ACC112 (cell line): ENCODE results near the gene NINJ1.
A peak's percentile ranks its signal among the peaks of the same experiment; 100 is the strongest.

Experiments used
- H2AFZ ChIP-seq: fragments of 200-600 bp; sonication (generic); one replicate; pipeline ENCODE4 v1.6.0; 2017; ENCODE audit warnings: antibody characterized with exemption, low read length; ENCODE audit not compliant: unreplicated experiment
- H3K27ac ChIP-seq: fragments of 200-600 bp; sonication (generic); 2 replicates; pipeline ENCODE4 v1.5.1; 2014; ENCODE audit warnings: low read depth, mild to moderate bottlenecking, antibody characterized with exemption, low read length, moderate library complexity
- H3K27me3 ChIP-seq: fragments of 200-600 bp; sonication (generic); 2 replicates; pipeline ENCODE4 v1.6.1; 2014; ENCODE audit warnings: mild to moderate bottlenecking, antibody characterized with exemption, low read length, moderate library complexity, mixed read lengths; ENCODE audit not compliant: insufficient read depth
- H3K36me3 ChIP-seq: fragments of 200-600 bp; sonication (generic); 2 replicates; pipeline ENCODE4 v1.6.1; 2016; ENCODE audit warnings: mild to moderate bottlenecking, antibody characterized with exemption, low read length, moderate library complexity, mixed read lengths; ENCODE audit not compliant: insufficient read depth
- H3K4me1 ChIP-seq: fragments of 200-600 bp; sonication (generic); one replicate; pipeline ENCODE4 v1.6.1; 2016; ENCODE audit warnings: low read length, mixed read lengths; ENCODE audit not compliant: insufficient read depth, unreplicated experiment, control insufficient read depth
- H3K4me3 ChIP-seq: fragments of 200-600 bp; sonication (generic); 2 replicates; pipeline ENCODE4 v1.5.1; 2014; ENCODE audit warnings: mild to moderate bottlenecking, low read depth, low read length
- H3K79me2 ChIP-seq: fragments of 200-600 bp; sonication (generic); one replicate; pipeline ENCODE4 v1.6.0; 2016; ENCODE audit warnings: low read length; ENCODE audit not compliant: control insufficient read depth, unreplicated experiment, insufficient read depth

The NINJ1 gene

GRCh38 chr9:93126151-93126781 is 7.8 kb downstream of the NINJ1 start:
- Histone ChIP-seq H3K27me3 (no peaks in the 10 kb centered on the region), H3K4me1 (peaks cover 16% of the 10 kb centered on the region), H3K4me3 (no peak overlapping the region), H3K27ac (no peak overlapping the region), H2AFZ (no peak overlapping the region), H3K36me3 (no peaks in the 10 kb centered on the region), H3K79me2 (peaks cover under 1% of the 10 kb centered on the region)

GRCh38 chr9:93125331-93125894 is 8.6 kb downstream of the NINJ1 start:
- H3K27me3 ChIP-seq, result no peaks in the 10 kb centered on the region
- H3K79me2 ChIP-seq, result no peaks in the 10 kb centered on the region
- no peaks in the 10 kb centered on the region for H3K36me3 ChIP-seq
- no peak overlapping the region for H3K27ac ChIP-seq
- peaks cover 18% of the 10 kb centered on the region for H3K4me1 ChIP-seq
- H2AFZ ChIP-seq, result no peak overlapping the region
- H3K4me3 ChIP-seq, result no peak overlapping the region

- H3K27me3 ChIP-seq, result no peaks in the 10 kb centered on the region
- no peaks in the 10 kb centered on the region for H3K36me3 ChIP-seq
- no peak overlapping the region for H3K27ac ChIP-seq
- peaks cover 24% of the 10 kb centered on the region for H3K4me1 ChIP-seq
- H3K79me2 ChIP-seq, result no peaks in the 10 kb centered on the region
- no peak overlapping the region for H2AFZ ChIP-seq
- H3K4me3 ChIP-seq, result no peak overlapping the region
Observed at GRCh38 chr9:93124793-93125192, 9.3 kb downstream of the NINJ1 start.

- H3K36me3 ChIP-seq, result no peaks in the 10 kb centered on the region
- H3K4me3 ChIP-seq, result no peak overlapping the region
- no peak overlapping the region for H2AFZ ChIP-seq
- H3K27me3 ChIP-seq, result no peaks in the 10 kb centered on the region
- no peak overlapping the region for H3K27ac ChIP-seq
- H3K4me1 ChIP-seq, result peaks cover 32% of the 10 kb centered on the region
- no peaks in the 10 kb centered on the region for H3K79me2 ChIP-seq
Observed at GRCh38 chr9:93123561-93124283, 10.3 kb downstream of the NINJ1 start.

- Histone ChIP-seq H3K36me3 (no peaks in the 10 kb centered on the region), H3K4me3 (no peak overlapping the region)
Observed at GRCh38 chr9:93122721-93123221, 11.3 kb downstream of the NINJ1 start.

GRCh38 chr9:93121316-93122241 is 12.5 kb downstream of the NINJ1 start:
- Histone ChIP-seq H2AFZ (no peak overlapping the region), H3K27ac (no peak overlapping the region), H3K27me3 (no peaks in the 10 kb centered on the region), H3K4me3 (no peak overlapping the region), H3K36me3 (no peaks in the 10 kb centered on the region), H3K4me1 (peaks cover 18% of the 10 kb centered on the region), H3K79me2 (no peaks in the 10 kb centered on the region)

More at GRCh38 chr9:93122721-93123221, 11.3 kb downstream of the NINJ1 start:
- H3K27me3 ChIP-seq, result no peaks in the 10 kb centered on the region
- no peak overlapping the region for H3K27ac ChIP-seq
- peaks cover 29% of the 10 kb centered on the region for H3K4me1 ChIP-seq
- no peaks in the 10 kb centered on the region for H3K79me2 ChIP-seq
- no peak overlapping the region for H2AFZ ChIP-seq

- no peaks in the 10 kb centered on the region for H3K36me3 ChIP-seq
- peaks cover 23% of the 10 kb centered on the region for H3K4me1 ChIP-seq
- H3K27ac ChIP-seq, result no peak overlapping the region
- H3K27me3 ChIP-seq, result no peaks in the 10 kb centered on the region
- no peak overlapping the region for H3K4me3 ChIP-seq
- H3K79me2 ChIP-seq, result no peaks in the 10 kb centered on the region
- no peak overlapping the region for H2AFZ ChIP-seq
Observed at GRCh38 chr9:93120846-93121315, 13.2 kb downstream of the NINJ1 start.

- Histone ChIP-seq H3K36me3 (no peaks in the 10 kb centered on the region), H2AFZ (no peak overlapping the region), H3K4me3 (no peak overlapping the region), H3K27ac (peak overlapping the region; percentile 62), H3K27me3 (no peaks in the 10 kb centered on the region), H3K79me2 (no peaks in the 10 kb centered on the region), H3K4me1 (peaks cover 23% of the 10 kb centered on the region)
Observed at GRCh38 chr9:93119953-93120845, 13.9 kb downstream of the NINJ1 start.

GRCh38 chr9:93119703-93119952 is 14.4 kb downstream of the NINJ1 start:
- Histone ChIP-seq H3K27me3 (no peaks in the 10 kb centered on the region), H2AFZ (no peak overlapping the region), H3K79me2 (no peaks in the 10 kb centered on the region), H3K36me3 (no peaks in the 10 kb centered on the region), H3K27ac (peak overlapping the region; percentile 45), H3K4me1 (peaks cover 27% of the 10 kb centered on the region), H3K4me3 (no peak overlapping the region)
